ENCODE data around the gene DCLK2. TPM values are rescaled to one million over a fixed set of nuclear protein-coding genes. Genes with fewer than 3 reads are reported as not detected.

The DCLK2 gene
- polyA plus RNA-seq, 1 of the 3 experiments (the other 2 are of a cell fraction) = 10.1 TPM

DNA sequence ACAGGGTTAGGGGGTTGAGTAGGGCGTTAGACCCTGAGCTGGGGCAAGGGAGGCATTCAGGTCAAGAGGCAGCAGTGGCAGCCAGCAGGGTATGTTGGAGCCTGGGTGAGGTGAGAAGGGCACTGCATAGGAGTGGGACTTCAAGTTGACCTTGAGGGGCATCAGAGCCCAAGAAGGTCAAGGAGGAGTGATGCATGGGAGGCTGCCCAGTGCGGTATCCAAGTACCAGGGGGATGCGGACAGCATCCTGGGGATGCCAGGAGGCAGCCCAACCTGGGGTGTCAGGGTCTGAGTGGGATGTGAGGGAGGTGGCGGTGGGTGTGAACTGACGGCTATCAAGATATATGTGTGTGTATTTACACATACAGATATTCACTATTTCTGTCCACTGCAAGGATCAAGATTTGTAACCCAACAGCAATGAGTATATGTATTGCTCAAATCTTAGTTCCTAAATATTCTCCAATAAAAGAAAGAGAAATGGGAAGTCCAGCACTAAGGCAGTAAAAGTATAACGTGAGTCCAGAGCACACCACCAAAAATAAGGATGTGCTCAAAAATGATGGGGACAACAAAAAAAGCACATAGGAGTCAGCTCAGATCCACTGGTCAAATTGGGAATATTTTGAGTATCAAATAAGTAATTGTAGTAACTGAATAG, 9.8 kb upstream of the DCLK2 start:
- DNase-seq = no peak
- WGBS (ENCODE audit: low lambda C conversion rate) = 88% methylated on average over 6 of the region's 6 CpGs
- H3F3A ChIP-seq (replicated peaks; ENCODE audit: insufficient read depth) = peaks cover 18% of the 10 kb centered on the region
- H3K27ac ChIP-seq (ENCODE audit: low read depth in 2 of 2, low read length in 1 of 2) = no peak overlapping the region
- no peak overlapping the region for H3K4me3 ChIP-seq (ENCODE audit: low read depth in 2 of 2, low read length in 1 of 2)
- H3K79me2 ChIP-seq (ENCODE audit: insufficient read depth) = no peaks in the 10 kb centered on the region
- H3K4me2 ChIP-seq = no peak overlapping the region
- H3K4me1 ChIP-seq (ENCODE audit: control insufficient read depth in 1 of 2, insufficient read depth in 2 of 2, low read depth in 1 of 2, low read length in 1 of 2) = peaks cover 0 to 13% of the 10 kb centered on the region in 2 experiments; a peak in 2 of 4 replicates
- H3K9me2 ChIP-seq = no peaks in the 10 kb centered on the region
- CTCF ChIA-PET = interaction anchor here (1.0 kb wide), 1 partner anchor 10 kb away, joined by 4 read pairs; the partner anchor contains the start of gene DCLK2
- peaks cover 0 to 3% of the 10 kb centered on the region in 2 experiments for H3K36me3 ChIP-seq (replicated peaks in 1 of 2; ENCODE audit: control insufficient read depth in 1 of 2, insufficient read depth in 2 of 2, low read length in 1 of 2)
- no peaks in the 10 kb centered on the region for H3K27me3 ChIP-seq (ENCODE audit: insufficient read depth)
- peaks cover 3% of the 10 kb centered on the region; the same call in 1 of the 2 replicates for H3K9me3 ChIP-seq
- POLR2A ChIA-PET = no interaction called here
- TF ChIP-seq SMC3 (IDR thresholded peaks at IDR 0.05; ENCODE audit: low read depth, low read length) (no peak), JUND (IDR thresholded peaks at IDR 0.05) (no peak), NRF1 (IDR thresholded peaks at IDR 0.05; ENCODE audit: low read depth, low read length) (no peak), GATA2 (CRISPR knock-in tag; IDR thresholded peaks at IDR 0.05) (no peak), TAF1 (IDR thresholded peaks at IDR 0.05; ENCODE audit: borderline replicate concordance, low read depth, low read length) (no peak), MXI1 (IDR thresholded peaks at IDR 0.05; ENCODE audit: low read depth, low read length) (no peak), POLR2AphosphoS5 (IDR thresholded peaks at IDR 0.05; ENCODE audit: low read depth, low read length) (no peak), EZH2phosphoT487 (IDR thresholded peaks at IDR 0.05; ENCODE audit: borderline replicate concordance, low read depth) (no peak)
- TF ChIP-seq, protein P1, sequence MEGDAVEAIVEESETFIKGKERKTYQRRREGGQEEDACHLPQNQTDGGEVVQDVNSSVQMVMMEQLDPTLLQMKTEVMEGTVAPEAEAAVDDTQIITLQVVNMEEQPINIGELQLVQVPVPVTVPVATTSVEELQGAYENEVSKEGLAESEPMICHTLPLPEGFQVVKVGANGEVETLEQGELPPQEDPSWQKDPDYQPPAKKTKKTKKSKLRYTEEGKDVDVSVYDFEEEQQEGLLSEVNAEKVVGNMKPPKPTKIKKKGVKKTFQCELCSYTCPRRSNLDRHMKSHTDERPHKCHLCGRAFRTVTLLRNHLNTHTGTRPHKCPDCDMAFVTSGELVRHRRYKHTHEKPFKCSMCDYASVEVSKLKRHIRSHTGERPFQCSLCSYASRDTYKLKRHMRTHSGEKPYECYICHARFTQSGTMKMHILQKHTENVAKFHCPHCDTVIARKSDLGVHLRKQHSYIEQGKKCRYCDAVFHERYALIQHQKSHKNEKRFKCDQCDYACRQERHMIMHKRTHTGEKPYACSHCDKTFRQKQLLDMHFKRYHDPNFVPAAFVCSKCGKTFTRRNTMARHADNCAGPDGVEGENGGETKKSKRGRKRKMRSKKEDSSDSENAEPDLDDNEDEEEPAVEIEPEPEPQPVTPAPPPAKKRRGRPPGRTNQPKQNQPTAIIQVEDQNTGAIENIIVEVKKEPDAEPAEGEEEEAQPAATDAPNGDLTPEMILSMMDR (IDR thresholded peaks at IDR 0.05) = no peak
- TF ChIP-seq, protein P2, sequence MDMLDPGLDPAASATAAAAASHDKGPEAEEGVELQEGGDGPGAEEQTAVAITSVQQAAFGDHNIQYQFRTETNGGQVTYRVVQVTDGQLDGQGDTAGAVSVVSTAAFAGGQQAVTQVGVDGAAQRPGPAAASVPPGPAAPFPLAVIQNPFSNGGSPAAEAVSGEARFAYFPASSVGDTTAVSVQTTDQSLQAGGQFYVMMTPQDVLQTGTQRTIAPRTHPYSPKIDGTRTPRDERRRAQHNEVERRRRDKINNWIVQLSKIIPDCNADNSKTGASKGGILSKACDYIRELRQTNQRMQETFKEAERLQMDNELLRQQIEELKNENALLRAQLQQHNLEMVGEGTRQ (IDR thresholded peaks at IDR 0.05; ENCODE audit: borderline replicate concordance, low read depth, low read length) = no peak
- no peak overlapping the region for H3K9ac ChIP-seq
- no peaks in the 10 kb centered on the region for H4K20me1 ChIP-seq (ENCODE audit: insufficient read depth)
- H2AFZ ChIP-seq (ENCODE audit: low read depth) = no peak overlapping the region

DNA sequence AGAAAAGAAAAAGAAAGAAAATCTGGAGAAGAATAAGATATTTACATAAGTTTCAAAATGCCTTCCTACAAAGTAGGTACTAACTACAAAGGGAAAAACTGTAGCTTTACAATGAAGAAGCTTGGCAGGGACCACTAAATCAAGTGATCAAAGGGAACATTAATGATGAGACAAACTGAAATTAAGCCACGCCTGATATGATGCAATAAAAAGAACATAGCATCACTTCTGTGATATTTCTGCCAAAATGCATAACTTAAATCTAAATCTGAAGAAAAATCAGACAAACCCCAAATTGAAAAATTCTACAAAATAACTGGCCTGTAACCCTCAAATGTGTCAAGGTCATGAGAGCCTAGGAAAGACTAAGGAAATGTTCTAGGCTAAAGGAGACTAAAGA, 8.9 kb upstream of the DCLK2 start:
- H3K27ac ChIP-seq (ENCODE audit: low read depth in 2 of 2, low read length in 1 of 2) = no peak overlapping the region
- H3K4me1 ChIP-seq (ENCODE audit: control insufficient read depth in 1 of 2, insufficient read depth in 2 of 2, low read depth in 1 of 2, low read length in 1 of 2) = peaks cover 0 to 20% of the 10 kb centered on the region in 2 experiments; a peak in 1 of 4 replicates
- ChIA-PET CTCF (interaction anchor here (0.5 to 1.0 kb wide), 3 partner anchors 9 to 81 kb away, joined by 3 read pairs; partner anchors contain the start of gene DCLK2), POLR2A (no interaction called here)
- TF ChIP-seq TCF12 (IDR thresholded peaks at IDR 0.05) (no peak), FOXJ3 (CRISPR knock-in tag; IDR thresholded peaks at IDR 0.05) (no peak), FOSL2 (IDR thresholded peaks at IDR 0.05; ENCODE audit: borderline replicate concordance, low read depth) (no peak), RFX5 (IDR thresholded peaks at IDR 0.05; ENCODE audit: low read length) (no peak), YY1 (IDR thresholded peaks at IDR 0.05; ENCODE audit: low read depth) (no peak), TAF1 (IDR thresholded peaks at IDR 0.05; ENCODE audit: borderline replicate concordance, low read depth, low read length) (no peak), RCOR1 (IDR thresholded peaks at IDR 0.05; ENCODE audit: low read length) (no peak)
- TF ChIP-seq, protein P3, sequence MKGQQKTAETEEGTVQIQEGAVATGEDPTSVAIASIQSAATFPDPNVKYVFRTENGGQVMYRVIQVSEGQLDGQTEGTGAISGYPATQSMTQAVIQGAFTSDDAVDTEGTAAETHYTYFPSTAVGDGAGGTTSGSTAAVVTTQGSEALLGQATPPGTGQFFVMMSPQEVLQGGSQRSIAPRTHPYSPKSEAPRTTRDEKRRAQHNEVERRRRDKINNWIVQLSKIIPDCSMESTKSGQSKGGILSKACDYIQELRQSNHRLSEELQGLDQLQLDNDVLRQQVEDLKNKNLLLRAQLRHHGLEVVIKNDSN (IDR thresholded peaks at IDR 0.05; ENCODE audit: borderline replicate concordance, low read depth) = no peak
- TF ChIP-seq, protein P1 (IDR thresholded peaks at IDR 0.05) = no peak
- TF ChIP-seq, protein P4, sequence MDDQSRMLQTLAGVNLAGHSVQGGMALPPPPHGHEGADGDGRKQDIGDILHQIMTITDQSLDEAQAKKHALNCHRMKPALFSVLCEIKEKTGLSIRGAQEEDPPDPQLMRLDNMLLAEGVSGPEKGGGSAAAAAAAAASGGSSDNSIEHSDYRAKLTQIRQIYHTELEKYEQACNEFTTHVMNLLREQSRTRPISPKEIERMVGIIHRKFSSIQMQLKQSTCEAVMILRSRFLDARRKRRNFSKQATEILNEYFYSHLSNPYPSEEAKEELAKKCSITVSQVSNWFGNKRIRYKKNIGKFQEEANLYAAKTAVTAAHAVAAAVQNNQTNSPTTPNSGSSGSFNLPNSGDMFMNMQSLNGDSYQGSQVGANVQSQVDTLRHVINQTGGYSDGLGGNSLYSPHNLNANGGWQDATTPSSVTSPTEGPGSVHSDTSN (IDR thresholded peaks at IDR 0.05) = no peak
- H3K27me3 ChIP-seq (ENCODE audit: insufficient read depth) = no peaks in the 10 kb centered on the region
- peaks cover 27% of the 10 kb centered on the region for H3F3A ChIP-seq (replicated peaks; ENCODE audit: insufficient read depth)
- WGBS (ENCODE audit: low lambda C conversion rate) = 42% methylated on average over 1 of the region's 1 CpG
- DNase-seq = no peak
- no peak overlapping the region; the same call in 1 of the 2 replicates for H2AFZ ChIP-seq (ENCODE audit: low read depth)
- peaks cover 0 to 3% of the 10 kb centered on the region in 2 experiments for H3K36me3 ChIP-seq (replicated peaks in 1 of 2; ENCODE audit: control insufficient read depth in 1 of 2, insufficient read depth in 2 of 2, low read length in 1 of 2)
- no peak overlapping the region for H3K9ac ChIP-seq
- H3K9me2 ChIP-seq = no peaks in the 10 kb centered on the region
- H3K9me3 ChIP-seq = peaks cover 3% of the 10 kb centered on the region; the same call in 1 of the 2 replicates
- no peak overlapping the region for H3K4me3 ChIP-seq (ENCODE audit: low read depth in 2 of 2, low read length in 1 of 2)
- H3K79me2 ChIP-seq (ENCODE audit: insufficient read depth) = no peaks in the 10 kb centered on the region
- H4K20me1 ChIP-seq (ENCODE audit: insufficient read depth) = no peaks in the 10 kb centered on the region
- no peak overlapping the region for H3K4me2 ChIP-seq

Measured in SK-N-SH (cell line).